Tibial nerve (tissue), 3 donors: ENCODE data around the gene TMSB15C.
"Not testable (repeated sequence)": the region's sequence is repeated elsewhere in the genome, so short reads cannot be mapped to it uniquely, and the experiment has no call there.

Experiments
- POLR2A ChIP-seq, 2 donors: fragments of 450-650 bp; IDR thresholded peaks; one replicate each; pipeline ENCODE4 v1.6.1; 2017; ENCODE audit warnings: antibody characterized with exemption in 2 of 2, mild to moderate bottlenecking in 2 of 2, moderate library complexity in 2 of 2
- TF ChIP-seq, protein P1 (sequence below), 5 experiments: fragments of 200-600 bp in 3 of 5; fragments of 450-650 bp in 2 of 5; sonication (generic) in 3 of 5; IDR thresholded peaks; one replicate each; pipeline ENCODE4 v1.5.1; 2016 to 2019; ENCODE audit warnings: antibody characterized with exemption in 5 of 5, mild to moderate bottlenecking in 3 of 5, moderate library complexity in 2 of 5

DNA sequence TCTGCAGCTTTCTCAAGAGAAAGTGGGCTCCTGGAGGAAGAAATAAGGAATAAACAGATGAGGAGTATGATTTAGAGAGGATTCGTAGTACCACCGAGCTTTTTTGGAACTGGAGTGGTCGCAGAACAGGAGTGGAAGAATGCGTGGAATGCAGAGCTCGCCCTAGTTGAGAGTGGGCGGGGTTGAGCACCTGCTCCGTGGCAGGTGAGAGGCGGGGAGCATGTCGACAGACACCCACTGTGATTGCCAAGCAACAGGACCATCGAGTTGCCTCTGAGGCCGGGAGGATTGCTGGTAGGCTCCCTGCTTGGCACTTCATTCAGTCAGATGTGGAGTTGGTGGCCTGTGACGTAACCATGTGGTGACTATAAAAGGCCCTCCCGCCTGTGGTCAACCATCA lies 21.1 kb downstream of the TMSB15C start:
- TF ChIP-seq, protein P1, sequence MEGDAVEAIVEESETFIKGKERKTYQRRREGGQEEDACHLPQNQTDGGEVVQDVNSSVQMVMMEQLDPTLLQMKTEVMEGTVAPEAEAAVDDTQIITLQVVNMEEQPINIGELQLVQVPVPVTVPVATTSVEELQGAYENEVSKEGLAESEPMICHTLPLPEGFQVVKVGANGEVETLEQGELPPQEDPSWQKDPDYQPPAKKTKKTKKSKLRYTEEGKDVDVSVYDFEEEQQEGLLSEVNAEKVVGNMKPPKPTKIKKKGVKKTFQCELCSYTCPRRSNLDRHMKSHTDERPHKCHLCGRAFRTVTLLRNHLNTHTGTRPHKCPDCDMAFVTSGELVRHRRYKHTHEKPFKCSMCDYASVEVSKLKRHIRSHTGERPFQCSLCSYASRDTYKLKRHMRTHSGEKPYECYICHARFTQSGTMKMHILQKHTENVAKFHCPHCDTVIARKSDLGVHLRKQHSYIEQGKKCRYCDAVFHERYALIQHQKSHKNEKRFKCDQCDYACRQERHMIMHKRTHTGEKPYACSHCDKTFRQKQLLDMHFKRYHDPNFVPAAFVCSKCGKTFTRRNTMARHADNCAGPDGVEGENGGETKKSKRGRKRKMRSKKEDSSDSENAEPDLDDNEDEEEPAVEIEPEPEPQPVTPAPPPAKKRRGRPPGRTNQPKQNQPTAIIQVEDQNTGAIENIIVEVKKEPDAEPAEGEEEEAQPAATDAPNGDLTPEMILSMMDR (IDR thresholded peaks at IDR 0.05): not testable (repeated sequence)
- not testable (repeated sequence) for TF ChIP-seq POLR2A (IDR thresholded peaks at IDR 0.05)
